Stimulated activated CD8-positive, alpha-beta memory T cell treated with anti-CD3 and anti-CD28 coated beads, Interleukin-15, amount 100 ng/mL, for 24 hours (primary cell): ENCODE measurements around the gene KRT32.
"Not testable (repeated sequence)": the region's sequence is repeated elsewhere in the genome, so short reads cannot be mapped to it uniquely, and the experiment has no call there.

Experiments
- DNase-seq: peaks from one replicate; pipeline ENCODE4 v3.0.0-alpha.2; 2020; ENCODE audit warnings: low read depth

KRT32 gene

DNA sequence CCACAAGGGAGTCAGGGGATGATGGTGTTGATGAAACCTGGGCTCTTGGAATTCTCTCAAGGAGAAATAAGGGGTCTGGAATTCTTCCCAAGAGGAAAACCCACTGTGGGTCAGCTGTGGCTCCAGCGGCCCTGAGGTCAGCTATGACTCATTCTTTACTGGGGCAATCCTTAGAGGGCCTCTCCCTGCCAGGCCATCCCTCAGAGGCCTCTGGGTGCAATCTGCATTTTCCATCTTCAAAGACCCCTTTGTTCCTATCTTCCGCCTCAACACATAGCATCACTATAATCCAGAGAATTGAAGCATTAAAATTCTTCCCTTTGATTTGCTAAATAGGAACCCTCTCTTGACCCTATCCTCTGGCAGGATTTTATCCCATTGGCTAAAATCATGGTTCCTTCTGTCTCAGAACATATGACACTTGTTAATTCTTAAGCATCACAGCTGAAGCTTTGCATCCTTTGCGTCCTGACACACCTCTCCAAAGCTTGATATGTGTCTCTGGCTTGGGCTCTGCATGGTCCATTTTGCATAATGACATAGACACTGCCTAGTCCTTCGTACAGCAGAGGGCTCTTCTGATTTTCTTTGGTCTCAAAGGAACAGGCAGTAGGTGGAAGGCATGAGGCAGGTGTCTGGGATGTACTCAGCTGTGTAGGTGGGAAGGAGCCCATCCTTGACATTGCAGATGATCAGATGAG lies 38.4 kb downstream of the KRT32 start:
- no peak for DNase-seq

DNA sequence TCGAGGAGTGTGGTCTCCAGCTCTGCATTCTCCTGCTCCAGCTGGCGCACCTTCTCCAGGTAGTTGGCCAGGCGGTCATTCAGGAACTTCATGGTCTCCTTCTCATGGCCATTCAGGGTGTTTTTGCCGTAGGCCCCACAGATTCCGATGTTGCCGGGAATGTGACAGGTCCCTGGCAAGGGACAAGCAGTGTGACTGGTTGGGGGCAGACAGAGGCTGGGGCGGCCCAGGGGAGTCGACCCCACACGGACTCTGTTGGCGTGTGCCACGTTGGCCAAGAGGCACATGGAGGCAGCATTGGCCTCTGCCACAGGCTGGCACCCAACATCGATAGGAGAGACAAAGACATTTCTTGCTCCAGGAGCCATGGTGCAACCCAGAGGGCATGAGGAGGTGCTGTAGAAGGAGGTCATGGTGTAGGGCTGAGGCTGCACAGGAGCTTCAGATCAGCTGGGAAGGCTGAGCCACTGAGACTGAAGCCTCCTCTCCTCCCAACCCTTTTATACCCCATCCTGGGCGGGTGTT lies 43.0 kb downstream of the KRT32 start, which contains the start of gene KRT37:
KRT37 (minus strand) TSS at position 475 of the 525 bp plus-strand sequence; CDS start at position 413, 62 bp downstream.
- no peak for DNase-seq

DNA sequence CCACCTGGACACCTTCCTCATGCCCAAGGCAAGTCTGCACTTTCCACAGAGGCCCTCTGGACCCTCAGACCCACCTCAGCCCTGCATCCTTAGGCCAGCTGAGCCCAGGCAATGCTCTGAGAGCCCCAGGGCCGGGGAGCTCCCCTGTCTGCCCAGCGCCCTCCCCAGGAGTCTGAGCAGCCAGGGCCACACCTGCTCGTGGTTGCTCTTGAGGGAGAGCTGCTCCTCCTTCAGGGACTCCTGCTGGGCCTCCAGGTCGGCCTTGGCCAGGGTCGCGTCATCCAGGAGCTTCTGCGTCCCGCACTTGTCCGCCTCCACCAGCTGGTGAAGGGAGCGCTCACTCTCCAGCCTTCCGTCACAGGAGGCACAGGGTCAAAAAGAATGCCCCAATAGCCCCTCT lies 44.6 kb downstream of the KRT32 start:
- DNase-seq: not testable (repeated sequence)

DNA sequence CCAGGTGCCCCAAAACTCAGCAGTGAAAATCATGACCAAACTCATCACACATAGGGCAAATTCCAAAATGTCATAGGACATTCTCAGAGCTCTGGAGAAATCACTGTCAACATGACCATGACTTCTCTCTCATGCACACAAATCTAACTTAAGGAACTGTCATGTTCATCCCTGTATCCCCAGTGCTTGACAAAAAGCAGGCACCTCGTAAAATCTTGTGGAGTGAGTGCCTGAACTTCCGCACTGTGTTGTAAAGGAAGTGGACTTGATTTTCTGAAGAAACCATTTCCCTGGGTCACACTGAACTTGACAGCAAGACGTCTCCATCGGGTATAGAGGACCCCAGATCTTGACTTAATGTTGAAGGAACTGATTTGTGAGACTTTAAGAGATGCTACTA lies 45.6 kb downstream of the KRT32 start:
- no peak for DNase-seq

DNA sequence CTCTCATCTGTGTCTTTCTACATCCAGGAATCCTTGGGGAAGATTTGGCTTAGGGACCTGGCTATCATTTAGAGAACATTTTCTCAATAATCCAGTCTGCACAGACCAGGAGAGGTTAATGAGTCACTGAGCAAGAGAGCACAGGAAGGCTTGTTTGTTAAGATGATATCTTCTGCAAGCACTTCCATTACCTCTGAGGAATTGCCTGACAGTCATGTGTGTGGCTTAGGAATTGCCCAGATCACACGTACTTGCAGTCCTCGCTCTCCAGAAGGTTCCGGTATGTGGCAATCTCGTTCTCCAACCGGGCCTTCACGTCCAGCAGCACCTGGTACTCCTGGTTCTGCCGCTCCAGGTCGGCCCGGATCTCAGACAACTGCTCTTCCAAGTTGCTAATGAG lies 46.1 kb downstream of the KRT32 start:
- DNase-seq: no peak

DNA sequence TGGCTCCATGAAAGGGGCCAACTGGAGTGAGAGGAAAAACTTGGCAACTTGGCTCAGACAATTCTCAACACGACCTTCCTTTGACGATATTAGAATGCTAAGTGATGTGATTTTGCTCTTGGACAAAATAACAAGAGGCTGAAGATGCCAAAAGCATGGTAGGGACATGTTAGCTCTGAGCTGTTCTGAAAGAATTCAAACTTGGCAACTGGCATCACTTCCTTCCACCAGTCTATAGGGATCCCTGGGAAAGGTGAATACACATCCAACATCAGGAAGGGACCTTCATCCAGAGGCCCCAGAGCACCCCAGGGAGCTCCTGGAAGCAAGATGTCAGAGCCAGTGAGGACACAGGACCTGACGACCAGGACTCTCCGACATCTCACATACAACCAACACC lies 47.1 kb downstream of the KRT32 start:
- no peak for DNase-seq

DNA sequence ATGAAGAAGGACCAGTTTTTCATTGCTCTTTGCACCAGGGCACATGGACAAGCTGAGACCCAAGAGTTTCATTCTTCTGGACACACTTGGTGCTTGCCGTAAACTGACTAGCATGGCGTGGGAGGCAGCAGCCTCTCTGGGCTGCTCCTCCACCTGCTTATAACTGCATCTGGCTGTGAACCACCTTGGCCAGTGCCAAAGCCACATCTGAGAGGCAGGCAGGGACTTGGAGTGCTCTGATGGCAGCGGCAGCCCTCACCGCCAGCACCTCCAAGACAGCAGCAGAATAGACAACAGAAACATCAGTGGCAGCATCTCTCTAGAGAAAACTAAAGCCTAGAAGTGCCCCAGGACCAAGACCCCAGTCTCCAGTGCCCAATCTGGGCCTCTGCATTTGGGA lies 47.5 kb downstream of the KRT32 start:
- no peak for DNase-seq

DNA sequence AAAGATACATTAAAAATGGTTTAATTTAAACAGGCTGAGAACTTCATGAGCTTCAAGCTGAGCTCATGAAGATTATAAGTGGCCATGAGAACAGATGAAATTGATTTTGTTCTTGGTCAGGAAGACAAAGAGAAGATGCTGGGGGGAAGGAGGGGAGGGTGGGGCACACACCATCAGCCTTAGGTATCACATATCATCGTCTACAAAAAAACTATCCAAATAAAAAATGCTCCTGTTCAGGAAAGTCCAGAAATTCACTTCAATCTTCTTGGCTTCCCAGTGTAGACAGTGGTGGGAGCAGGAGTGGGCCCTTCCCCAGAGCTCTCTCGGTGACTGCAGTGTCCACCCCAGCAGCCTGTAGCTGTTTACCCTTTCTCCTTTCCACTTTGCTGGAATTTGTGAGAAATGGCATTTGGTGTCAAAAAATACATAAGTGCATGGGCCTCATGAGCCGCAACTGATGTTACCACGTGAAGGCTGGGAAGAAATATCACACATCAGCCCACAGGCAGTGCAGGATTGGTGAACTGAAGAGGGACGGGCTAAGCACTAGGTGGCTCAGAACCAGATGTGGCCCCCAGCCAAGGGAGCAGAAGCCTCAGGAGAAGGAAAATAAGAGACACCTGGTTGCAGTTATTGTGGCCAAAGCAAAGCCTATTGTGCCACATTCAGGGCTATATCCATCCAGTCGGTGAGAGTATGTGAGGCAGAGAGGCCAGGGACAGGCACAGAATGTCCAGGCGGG lies 48.9 kb downstream of the KRT32 start:
- no peak for DNase-seq

DNA sequence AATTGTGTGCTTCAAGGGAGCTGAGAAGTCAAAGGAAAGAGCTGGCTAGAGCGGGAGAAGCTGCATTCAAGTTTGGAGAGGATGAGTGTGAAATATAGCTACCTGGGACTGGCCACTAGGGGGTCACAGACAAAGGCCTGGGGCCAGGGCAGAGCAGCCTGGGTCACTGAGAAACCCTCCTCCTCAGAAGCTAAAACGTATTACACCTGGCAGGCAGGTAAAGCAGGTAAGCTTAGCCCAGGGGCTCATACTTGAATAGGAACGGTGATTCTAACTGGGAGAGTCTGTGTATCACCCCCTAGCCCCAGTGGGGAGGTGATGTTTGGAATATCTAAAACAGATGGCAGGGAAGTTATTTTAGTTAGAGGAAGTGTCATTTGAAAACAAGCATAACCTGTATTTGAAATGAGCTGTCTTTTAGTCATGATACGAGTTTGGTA lies 49.6 kb downstream of the KRT32 start:
- no peak for DNase-seq

DNA sequence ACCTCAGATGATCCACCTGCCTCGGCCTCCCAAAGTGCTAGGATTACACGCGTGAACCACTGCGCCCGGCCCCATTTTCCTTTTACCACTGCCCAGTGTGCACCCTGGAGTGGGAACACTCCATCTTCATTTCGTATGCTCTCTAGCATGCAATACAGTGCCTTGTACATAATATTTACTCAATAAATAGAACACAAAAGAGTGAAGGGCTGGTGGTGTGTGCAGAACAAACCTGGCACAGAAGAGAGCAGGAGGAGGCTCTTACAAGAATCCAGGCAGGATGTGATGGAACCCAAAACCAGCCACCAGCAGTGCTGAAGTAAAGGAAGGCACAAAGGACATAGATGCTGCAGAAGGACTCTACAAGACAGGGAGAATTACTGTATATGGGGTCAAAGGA lies 50.1 kb downstream of the KRT32 start:
- DNase-seq: no peak

DNA sequence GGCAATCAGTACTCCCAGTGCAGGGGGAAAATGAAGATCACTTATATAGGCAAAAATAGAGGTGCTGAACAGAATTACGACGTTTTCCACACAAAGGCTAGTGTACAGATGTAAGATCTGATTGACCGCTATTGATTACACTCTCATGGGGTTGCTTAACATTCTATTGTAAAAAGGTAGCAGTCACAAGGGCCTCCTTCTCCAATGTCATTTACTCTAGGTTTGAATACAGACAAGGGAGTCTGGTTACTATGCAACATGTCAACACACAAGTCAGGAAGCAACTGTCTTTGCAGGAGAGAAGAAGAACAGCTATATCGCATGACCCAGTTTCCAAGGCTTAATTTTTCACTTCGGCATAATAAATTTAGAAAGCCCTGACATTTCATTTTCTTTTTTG lies 50.7 kb downstream of the KRT32 start:
- DNase-seq: no peak

DNA sequence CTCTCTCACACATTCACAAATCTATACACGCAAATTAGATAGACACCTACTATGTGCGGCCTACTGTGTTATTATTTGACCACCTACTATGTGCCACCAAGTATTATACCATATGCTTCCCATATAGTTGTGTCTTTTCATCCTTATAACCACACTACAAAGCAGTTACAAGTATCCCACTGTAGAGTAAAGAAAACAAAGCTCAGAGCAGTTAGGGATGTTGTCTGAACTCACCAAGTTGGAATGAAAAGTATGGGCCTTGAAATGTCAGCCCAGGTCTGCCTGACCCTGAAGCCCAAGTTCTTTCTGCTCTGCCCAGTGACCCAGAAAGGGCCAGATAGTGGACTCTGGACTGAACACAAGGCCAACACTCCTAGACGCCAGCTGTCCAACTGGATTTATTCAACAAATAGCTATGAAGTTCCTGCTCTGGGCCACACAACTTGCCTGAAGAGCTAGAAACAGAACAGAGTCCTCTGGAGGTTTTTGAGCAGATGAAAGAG lies 51.3 kb downstream of the KRT32 start:
- no peak for DNase-seq

DNA sequence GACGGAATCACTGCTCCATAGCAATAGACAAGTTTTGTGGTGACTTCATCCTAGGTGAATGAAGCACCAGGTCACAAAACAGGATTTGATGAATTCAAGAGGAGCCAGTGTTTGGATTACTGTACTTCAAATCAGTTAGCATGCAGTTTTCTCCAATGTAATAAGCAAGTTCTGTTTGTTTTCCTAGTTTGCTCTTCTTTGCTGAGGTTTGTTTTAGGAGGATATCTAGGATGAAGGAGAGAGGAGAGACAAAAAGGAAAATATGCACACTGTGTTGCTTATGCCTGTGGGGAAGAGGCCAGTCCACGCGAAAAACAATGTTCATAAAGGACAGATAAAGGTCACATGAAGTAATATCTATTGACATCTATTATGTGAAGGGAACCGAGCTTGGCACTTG lies 51.8 kb downstream of the KRT32 start:
- DNase-seq: no peak

DNA sequence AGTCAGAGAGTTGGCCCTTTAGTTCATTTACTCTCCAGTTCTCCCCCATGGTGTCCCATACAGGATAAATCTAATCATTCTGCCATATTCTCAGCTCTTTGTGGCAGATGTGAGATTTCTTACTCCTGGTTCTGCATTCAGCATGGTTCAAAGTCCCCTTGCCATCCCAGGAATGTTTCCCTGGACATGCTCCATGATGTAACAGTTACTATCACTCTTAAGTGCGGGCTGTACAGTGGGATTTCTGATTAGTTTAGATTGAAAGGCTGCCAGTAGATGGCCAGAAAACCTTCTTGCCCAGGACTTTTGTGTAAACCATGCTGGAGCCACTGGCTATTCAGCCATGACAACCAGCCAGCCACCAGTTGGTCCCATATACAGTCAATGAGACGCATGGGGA lies 53.2 kb downstream of the KRT32 start:
- no peak for DNase-seq

DNA sequence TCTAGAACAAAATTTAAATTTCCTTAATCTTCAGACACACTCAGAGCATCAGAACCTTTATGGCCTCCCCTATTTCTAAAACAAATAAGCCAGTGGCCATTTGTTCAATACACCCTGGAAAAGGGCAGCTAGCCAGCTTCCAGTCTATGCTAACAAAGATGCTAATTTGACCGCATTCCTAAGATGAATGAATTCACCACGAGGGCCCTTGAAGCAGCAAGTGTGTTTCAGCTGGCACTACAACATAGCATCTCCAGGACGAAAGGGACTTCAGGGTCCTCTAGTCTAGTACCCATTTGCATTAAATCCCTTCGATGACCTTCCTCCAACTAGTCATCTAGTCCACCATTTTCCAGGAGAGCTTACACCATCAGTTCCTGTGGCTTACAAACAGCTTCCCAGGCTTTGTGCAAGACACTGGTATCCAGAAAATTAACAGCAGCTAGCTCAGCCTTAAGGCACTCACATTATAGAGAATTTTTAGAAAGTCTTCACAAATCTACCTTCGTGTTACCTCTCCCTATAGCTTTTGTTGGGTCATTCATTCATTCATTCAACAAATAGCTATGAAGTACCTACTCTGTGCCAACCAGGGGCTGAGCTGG lies 53.7 kb downstream of the KRT32 start:
- no peak for DNase-seq

DNA sequence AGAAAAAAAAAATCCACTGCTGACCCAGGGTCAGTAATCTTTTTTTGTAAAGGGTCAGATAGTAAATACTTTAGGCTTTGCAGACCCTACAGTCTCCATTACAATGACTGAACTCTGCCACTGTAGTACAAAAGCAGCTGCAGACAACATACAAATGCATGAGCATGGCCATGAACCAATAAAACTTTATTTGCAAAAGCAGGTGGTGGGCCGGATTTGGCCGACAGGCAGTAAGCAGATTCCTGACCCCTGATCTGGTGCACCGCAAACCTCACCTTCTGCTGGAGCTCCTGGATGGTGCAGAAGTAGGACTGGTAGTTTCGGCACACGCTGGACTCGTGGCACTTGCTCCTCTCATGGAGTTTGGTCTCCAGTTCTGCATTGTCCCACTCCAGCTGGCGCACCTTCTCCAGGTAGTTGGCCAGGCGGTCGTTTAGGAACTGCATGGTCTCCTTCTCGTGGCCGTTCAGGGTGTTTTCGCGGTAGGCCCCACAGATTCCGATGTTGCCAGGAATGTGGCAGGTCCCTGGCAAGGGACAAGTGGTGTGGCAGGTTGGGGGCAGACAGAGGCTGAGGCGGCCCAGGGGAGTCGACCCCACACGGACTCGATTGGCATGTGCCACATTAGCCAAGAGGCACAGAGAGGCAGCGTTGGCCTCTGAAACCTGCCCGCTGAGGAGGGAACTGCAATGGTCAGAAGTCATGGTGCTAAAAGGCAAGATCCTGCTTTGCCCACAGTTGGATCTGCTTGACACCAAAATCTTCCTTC lies 55.9 kb downstream of the KRT32 start:
- no peak for DNase-seq
